Measurements from ENCODE around the gene C1QTNF5. TPM values are rescaled to one million over a fixed set of nuclear protein-coding genes. Genes with fewer than 3 reads are reported as not detected.
A peak's percentile ranks its signal among the peaks of the same experiment; 100 is the strongest.

Gene C1QTNF5
- total and polyA plus RNA-seq, 2 of the 8 experiments (the other 6 are each of a cell fraction or from before 2014, with no cell fraction given) = 2.2 to 2.7 TPM

GRCh38 chr11:119342023-119342300 is 1.3 kb upstream of the C1QTNF5 start:
- H3K4me2 ChIP-seq (ENCODE audit: insufficient read depth in 1 of 2, low read depth in 2 of 2, low read length in 2 of 2) = 0 out of 4 replicates have a peak overlapping the region, but pooled peaks of 1 of the 2 experiments have one; percentile 56
- no peak overlapping the region for H3K4me3 ChIP-seq (ENCODE audit: extremely low read depth in 1 of 4, insufficient read depth in 2 of 4, low read depth in 3 of 4, low read length in 4 of 4)
- H3K14ac ChIP-seq (ENCODE audit: insufficient read length) = no peak overlapping the region
- H3K27me3 ChIP-seq (replicated peaks in 1 of 4; ENCODE audit: control insufficient read depth in 3 of 4, extremely low read depth in 1 of 4, insufficient read depth in 3 of 4, low read length in 3 of 4) = peaks cover 12 to 44% (median 33%) of the 10 kb centered on the region in 4 experiments
- H3K36me3 ChIP-seq (ENCODE audit: control insufficient read depth in 2 of 4, insufficient read depth in 4 of 4, low read length in 3 of 4) = no peaks in the 10 kb centered on the region
- no peak overlapping the region for H2BK120ac ChIP-seq (replicated peaks; ENCODE audit: low read depth, low read length)
- H3K79me2 ChIP-seq (ENCODE audit: control insufficient read depth in 1 of 2, insufficient read depth in 2 of 2, low read length in 2 of 2) = peaks cover 0 to 2% of the 10 kb centered on the region in 2 experiments; a peak in 1 of 4 replicates
- no peak overlapping the region for H3K56ac ChIP-seq (replicated peaks; ENCODE audit: insufficient read length, low read depth, low read length)
- H4K5ac ChIP-seq (ENCODE audit: insufficient read length, low read depth, low read length) = no peak overlapping the region
- peaks cover 5 to 29% (median 20%) of the 10 kb centered on the region in 4 experiments for H3K4me1 ChIP-seq (replicated peaks in 1 of 4; ENCODE audit: control insufficient read depth in 3 of 4, insufficient read depth in 4 of 4, low read length in 3 of 4)
- H2BK20ac ChIP-seq (ENCODE audit: low read length) = no peak overlapping the region
- H4K8ac ChIP-seq (ENCODE audit: extremely low read depth, insufficient read depth, low read length) = no peak overlapping the region; the same call in 1 of the 2 replicates
- peak overlapping the region; percentile 57; the same call in 1 of the 2 replicates for H2AK5ac ChIP-seq (ENCODE audit: low read depth, low read length)
- H3K79me1 ChIP-seq (ENCODE audit: low read depth, low read length) = peaks cover under 1% of the 10 kb centered on the region; the same call in 1 of the 2 replicates
- DNase-seq (ENCODE audit: low read depth in 1 of 2, low spot score in 2 of 2) (no peak), FAIRE-seq (no peak)
- no peak overlapping the region for H3K27ac ChIP-seq (ENCODE audit: low read depth, low read length)
- no peaks in the 10 kb centered on the region for H3K9me3 ChIP-seq (ENCODE audit: insufficient read depth in 2 of 2, low read depth in 1 of 2, low read length in 1 of 2)
- H3K4ac ChIP-seq (replicated peaks; ENCODE audit: insufficient read length, low read depth, low read length) = no peak overlapping the region
- H2BK5ac ChIP-seq (ENCODE audit: low read depth, low read length) = no peak overlapping the region
- no peak overlapping the region; the same call in 1 of the 2 replicates for H3K18ac ChIP-seq (ENCODE audit: extremely low read depth, low read length)
- no peak overlapping the region for H2AFZ ChIP-seq (ENCODE audit: low read length)
- H3K9ac ChIP-seq (replicated peaks in 1 of 4; ENCODE audit: extremely low read depth in 1 of 4, low read depth in 3 of 4, low read length in 3 of 4) = no peak overlapping the region
- peak overlapping the region; percentile 62 for H4K91ac ChIP-seq (replicated peaks; ENCODE audit: insufficient read length, low read length)
- H3K23me2 ChIP-seq (ENCODE audit: low read depth, low read length) = peaks cover 17% of the 10 kb centered on the region; the same call in 1 of the 2 replicates
- WGBS, 2 experiments (ENCODE audit: extremely low coverage in 1 of 2, insufficient coverage in 1 of 2, insufficient read length in 1 of 2, insufficient replicate concordance in 2 of 2, low coverage in 1 of 2, low lambda C conversion rate in 2 of 2, missing lambda C conversion rate in 1 of 2) = 95% methylated on average over 7 of the region's 7 CpGs; no CpG with 5 or more reads in 1 of the 2 experiments
- peak overlapping the region; percentile 92; the same call in 1 of the 2 replicates for H2BK15ac ChIP-seq (ENCODE audit: low read length)
- ChIA-PET CTCF (ENCODE audit: partially characterized antibody) (interaction anchor here (0.6 to 20.0 kb wide), 8 partner anchors 8 to 189 kb away, joined by 3 to 463 read pairs (median 22); partner anchors contain the start of genes MCAM and USP2), POLR2A (ENCODE audit: partially characterized antibody) (interaction anchor here (1.3 to 2.5 kb wide), 3 partner anchors 20 to 75 kb away, joined by 3 to 12 read pairs (median 3); partner anchors contain the start of gene MCAM)
- H2BK12ac ChIP-seq (ENCODE audit: low read depth, low read length) = no peak overlapping the region
- no peak overlapping the region for H3K23ac ChIP-seq (ENCODE audit: insufficient read length)
- H4K20me1 ChIP-seq (replicated peaks in 1 of 2; ENCODE audit: control insufficient read depth in 1 of 2, insufficient read depth in 2 of 2, low read length in 2 of 2) = peaks cover 3 to 9% of the 10 kb centered on the region in 2 experiments
- no peak for TF ChIP-seq TAF1 (IDR thresholded peaks at IDR 0.05; ENCODE audit: low read depth, low read length)
- no peak for TF ChIP-seq GTF2F1 (IDR thresholded peaks at IDR 0.05; ENCODE audit: borderline replicate concordance, low read depth, low read length)
- no peak for TF ChIP-seq TBP (IDR thresholded peaks at IDR 0.05; ENCODE audit: low read depth, low read length)
- TF ChIP-seq ZNF274 (IDR thresholded peaks at IDR 0.05; ENCODE audit: borderline replicate concordance, extremely low read depth, low read length) = no peak
- no peak for TF ChIP-seq CREB1 (IDR thresholded peaks at IDR 0.05)
- no peak for TF ChIP-seq BACH1 (IDR thresholded peaks at IDR 0.05; ENCODE audit: low read length)

Data from H1 (cell line).